Hematopoietic multipotent progenitor cell treated with erythropoietin and hydrocortisone succinate and interleukin-3 and kit ligand, for 8 days (in vitro differentiated cells): Measurements from ENCODE around the gene NEK1.

ENCODE experiments used
- DNase-seq: peaks from one replicate; pipeline ENCODE4 v3.0.0-alpha.2; 2015

The NEK1 gene

GRCh38 chr4:169417629-169418282 is 194.6 kb downstream of the NEK1 start:
- DNase-seq, result no peak

DNA sequence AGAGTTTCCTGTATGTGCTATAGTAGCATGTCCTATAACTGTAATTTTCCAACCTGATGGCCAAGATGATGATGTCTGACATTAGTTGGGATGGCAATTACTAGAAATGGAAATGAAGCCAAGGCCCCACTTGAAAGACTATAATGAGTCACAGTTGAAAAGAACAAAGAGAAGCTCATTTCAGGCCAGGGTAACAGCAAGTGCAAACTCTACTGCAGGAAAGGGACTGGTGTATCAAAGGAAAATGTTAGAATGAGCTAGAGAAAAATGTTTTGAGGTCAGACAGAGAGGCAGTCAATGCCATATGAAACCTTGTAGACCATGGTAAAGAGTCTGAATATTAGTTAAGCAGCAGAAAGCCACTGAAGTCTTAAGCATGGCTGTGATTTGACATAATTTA is 195.4 kb downstream of the NEK1 start:
- no peak for DNase-seq

GRCh38 chr4:169416461-169416860 is 195.9 kb downstream of the NEK1 start:
- no peak for DNase-seq

DNA sequence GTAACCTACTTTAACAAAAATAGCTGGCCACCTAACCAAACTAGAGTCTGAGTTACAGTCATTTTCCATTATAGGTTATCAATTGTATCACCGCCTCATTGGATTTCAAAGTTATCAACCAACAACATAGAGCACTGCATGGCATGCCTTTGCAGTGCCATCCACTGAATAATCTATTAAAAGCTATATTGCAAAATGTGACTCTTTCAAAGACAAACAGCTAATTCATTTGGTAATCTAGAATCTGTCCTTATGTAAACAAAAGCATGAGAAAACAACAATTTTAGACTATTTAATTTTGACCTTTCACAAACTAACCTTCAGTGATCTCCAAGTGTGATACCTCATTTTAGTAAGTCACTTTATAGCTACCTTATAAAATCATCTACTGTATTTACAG is 197.5 kb downstream of the NEK1 start:
- DNase-seq, result no peak

GRCh38 chr4:169412046-169412445 is 200.3 kb downstream of the NEK1 start:
- no peak for DNase-seq

- DNase-seq, result peak; percentile 59
Measured at GRCh38 chr4:169410839-169411770, 201.3 kb downstream of the NEK1 start.

DNA sequence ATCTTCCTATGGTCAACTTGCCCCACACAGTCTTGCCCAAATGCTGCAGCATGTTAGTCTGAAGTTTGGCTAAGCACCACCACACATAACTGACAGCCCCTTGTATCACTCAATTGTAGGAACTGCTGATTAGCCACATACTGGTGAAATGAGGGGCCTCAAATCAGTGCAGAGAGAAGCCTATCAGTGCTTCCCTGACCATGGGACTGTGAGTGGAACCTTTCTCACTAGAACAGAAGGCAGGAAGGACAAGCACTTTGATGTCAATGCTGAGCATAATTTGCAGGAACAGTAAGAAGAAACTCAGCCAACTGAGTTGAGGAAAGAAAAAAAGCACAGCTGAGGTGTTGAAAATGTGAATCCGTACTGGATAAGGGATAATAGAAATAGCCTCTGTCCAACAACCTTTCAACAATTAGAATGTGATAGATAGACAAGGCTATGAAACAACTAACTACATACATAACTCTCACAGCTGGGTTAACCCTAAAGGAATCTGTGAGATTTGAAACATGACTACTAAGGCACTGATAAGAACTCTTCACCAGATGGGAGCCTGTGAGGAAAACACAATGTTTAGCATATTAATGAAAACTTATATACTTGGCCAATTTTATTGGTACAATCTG is 205.1 kb downstream of the NEK1 start:
- no peak for DNase-seq

- DNase-seq, result no peak
Measured at GRCh38 chr4:169404960-169405359, 207.4 kb downstream of the NEK1 start.

- no peak for DNase-seq
Measured at GRCh38 chr4:169400832-169401231, 211.6 kb downstream of the NEK1 start.

DNA sequence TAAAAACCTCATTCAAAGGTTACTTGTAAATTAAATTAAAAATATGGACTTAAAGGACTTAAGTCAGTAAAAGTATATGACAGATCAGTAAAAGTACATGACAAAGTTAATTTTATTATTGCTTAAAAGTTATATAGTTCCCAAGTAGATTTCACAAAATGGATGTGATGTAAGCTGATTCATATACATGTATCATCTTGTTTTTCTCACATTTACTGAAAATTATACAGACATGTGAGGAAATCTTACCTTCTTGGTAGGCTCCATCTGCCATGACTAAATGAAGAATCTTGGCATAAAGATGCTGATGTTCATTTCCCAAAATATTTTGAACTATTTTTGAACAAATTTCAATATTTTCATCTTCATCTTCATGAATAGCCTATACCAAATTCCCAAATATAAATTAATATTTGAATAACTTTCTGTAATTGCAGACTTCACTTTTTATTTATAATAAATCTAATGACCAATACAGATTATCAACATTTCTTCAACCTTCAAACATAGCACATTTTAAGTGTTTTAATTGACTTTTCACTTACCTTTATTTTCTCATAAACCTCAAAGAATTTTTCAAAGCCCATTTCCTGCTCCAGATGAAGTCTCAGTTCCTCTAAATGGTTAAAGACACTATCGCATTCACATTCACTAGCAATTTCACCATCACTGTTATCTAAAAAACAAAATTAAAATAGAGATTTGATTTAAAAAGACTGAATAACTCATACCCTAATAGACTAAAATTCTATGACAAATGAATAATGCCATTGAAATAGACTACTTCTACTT is 212.2 kb downstream of the NEK1 start:
- DNase-seq, result no peak

- no peak for DNase-seq
Measured at GRCh38 chr4:169398316-169398715, 214.1 kb downstream of the NEK1 start.

DNA sequence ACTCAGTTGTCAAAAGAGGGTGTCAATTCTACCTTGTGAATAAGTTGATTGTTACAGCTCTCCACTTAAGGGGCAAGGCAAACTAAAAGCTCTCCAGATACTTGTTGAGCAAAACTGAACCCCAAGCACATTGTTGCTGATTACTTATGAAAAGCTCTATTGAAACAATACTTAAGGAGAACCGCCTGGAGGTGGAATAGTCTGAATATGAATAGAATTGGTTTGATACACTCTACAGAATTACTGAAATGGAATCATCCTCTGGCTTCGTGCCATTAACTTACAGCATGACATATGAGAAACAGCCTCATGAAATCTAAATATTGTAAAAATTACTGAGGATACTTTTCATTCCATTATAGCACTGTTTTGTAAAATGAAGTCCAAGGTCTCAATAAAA is 214.6 kb downstream of the NEK1 start:
- DNase-seq, result no peak

- no peak for DNase-seq
Measured at GRCh38 chr4:169385376-169385775, 227.0 kb downstream of the NEK1 start.

GRCh38 chr4:169384779-169385178 is 227.6 kb downstream of the NEK1 start:
- no peak for DNase-seq

DNA sequence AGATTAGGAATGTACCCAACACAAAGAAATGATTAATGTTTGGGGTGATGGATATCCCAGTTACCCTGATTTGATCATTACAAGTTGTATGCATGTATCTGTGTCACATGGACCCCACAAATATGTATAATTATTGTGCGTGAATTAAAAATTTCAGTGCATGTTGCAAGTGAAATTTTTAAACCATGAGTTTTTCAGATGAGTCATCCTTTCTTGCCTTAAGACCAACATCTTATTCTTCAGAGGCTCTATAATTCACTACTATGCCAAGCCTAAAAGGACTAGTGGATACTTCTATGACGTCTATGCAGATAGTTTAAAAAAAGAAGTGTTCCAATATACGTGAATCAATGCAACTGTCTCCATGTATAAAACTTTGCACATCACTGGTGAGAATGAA is 228.7 kb downstream of the NEK1 start:
- no peak for DNase-seq

- no peak for DNase-seq
Measured at GRCh38 chr4:169379688-169380087, 232.7 kb downstream of the NEK1 start.

DNA sequence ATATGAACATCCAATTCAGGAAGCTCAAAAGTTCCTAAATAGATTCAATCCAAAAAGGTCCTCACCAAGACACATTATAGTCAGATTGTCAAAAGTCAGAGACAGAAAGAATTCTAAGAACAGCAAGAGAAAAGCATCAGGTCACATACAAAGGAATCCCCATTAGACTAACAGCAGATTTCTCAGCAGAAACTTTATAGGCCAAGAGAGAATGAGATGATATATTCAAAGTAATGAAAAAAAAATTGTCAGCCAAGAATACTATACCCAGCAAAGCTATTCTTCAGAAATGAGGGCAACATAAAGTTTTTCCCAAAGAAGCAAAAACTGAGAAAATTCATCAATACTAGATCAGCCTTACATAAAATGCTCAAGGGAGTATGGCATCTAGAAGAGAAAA is 235.0 kb downstream of the NEK1 start:
- DNase-seq, result no peak

- no peak for DNase-seq
Measured at GRCh38 chr4:169376421-169376820, 236.0 kb downstream of the NEK1 start.

DNA sequence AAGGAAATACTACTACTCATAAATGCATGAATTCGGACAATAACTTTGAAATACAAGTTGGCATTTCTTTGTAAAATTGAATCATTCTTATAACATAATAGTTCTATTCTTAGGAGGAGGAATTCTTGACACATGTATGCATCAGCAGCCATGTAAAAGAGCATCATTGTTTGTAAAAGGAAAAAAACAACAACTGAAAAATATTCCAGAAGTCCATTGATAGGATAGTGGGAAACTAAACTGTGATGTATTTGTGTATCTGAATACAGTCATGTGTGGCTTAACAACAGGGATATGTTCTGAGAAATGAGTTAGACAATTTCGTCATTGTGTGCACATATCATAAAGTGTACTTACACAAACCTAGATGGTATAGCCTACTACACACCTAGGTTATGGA is 239.6 kb downstream of the NEK1 start:
- no peak for DNase-seq

DNA sequence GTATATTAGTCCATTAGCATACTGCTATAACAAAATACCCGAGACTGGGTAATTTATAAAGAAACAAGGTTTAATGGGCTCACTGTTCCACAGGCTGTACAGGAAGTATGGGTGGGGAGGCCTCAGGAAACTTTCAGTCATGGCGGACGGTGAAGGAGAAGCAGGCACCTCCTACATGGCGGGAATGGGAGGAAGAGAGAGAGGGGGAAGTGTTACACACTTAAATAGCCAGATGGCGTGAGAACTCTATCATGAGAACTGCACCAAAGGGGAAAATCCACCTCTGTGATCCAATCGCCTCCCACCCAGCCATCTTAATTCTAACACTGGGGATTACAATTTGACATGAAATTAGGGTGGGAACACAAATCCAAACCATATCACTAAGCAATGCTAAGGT is 242.7 kb downstream of the NEK1 start:
- DNase-seq, result no peak

GRCh38 chr4:169367826-169368225 is 244.6 kb downstream of the NEK1 start:
- DNase-seq, result no peak

GRCh38 chr4:169366821-169367220 is 245.6 kb downstream of the NEK1 start:
- no peak for DNase-seq

- DNase-seq, result no peak
Measured at GRCh38 chr4:169362607-169363006, 249.8 kb downstream of the NEK1 start.
